NCI-H2196 treated with DMSO at 0.1 percent for 48 hours (cell line): ENCODE results near the gene TNIP1.
A peak's percentile ranks its signal among the peaks of the same experiment; 100 is the strongest.

Source experiments
- DNase-seq: peaks from one replicate; lab custom pipeline; 2025; ENCODE audit not compliant: unreplicated experiment; lab: John Stamatoyannopoulos, UW

The TNIP1 gene

GRCh38 chr5:151023651-151024050 lies 57.2 kb downstream of the TNIP1 start:
- no peak for DNase-seq

- no peak for DNase-seq
Measured at GRCh38 chr5:151023047-151023615, 57.7 kb downstream of the TNIP1 start.

GRCh38 chr5:151022511-151023018 lies 58.3 kb downstream of the TNIP1 start:
- DNase-seq: no peak

- no peak for DNase-seq
Measured at GRCh38 chr5:151021746-151022145, 59.1 kb downstream of the TNIP1 start.

GRCh38 chr5:151020304-151021110 lies 60.3 kb downstream of the TNIP1 start, which contains the start of gene GPX3:
GPX3 (plus strand) TSS chr5:151020591; CDS start chr5:151020655, 64 bp downstream.
- DNase-seq: peak; percentile 43

- DNase-seq: no peak
Measured at GRCh38 chr5:151019331-151019730, 61.5 kb downstream of the TNIP1 start.

GRCh38 chr5:151018846-151019245 lies 62.0 kb downstream of the TNIP1 start:
- DNase-seq: no peak

GRCh38 chr5:151017897-151018296 lies 62.9 kb downstream of the TNIP1 start:
- DNase-seq: no peak

- DNase-seq: no peak
Measured at GRCh38 chr5:151016700-151017099, 64.1 kb downstream of the TNIP1 start.

GRCh38 chr5:151015974-151016587 lies 64.8 kb downstream of the TNIP1 start:
- no peak for DNase-seq

GRCh38 chr5:151014680-151015343 lies 66.0 kb downstream of the TNIP1 start:
- no peak for DNase-seq

- DNase-seq: no peak
Measured at GRCh38 chr5:151012862-151013261, 68.0 kb downstream of the TNIP1 start.

GRCh38 chr5:151008906-151009305 lies 71.9 kb downstream of the TNIP1 start:
- DNase-seq: no peak

- no peak for DNase-seq
Measured at GRCh38 chr5:151008210-151008491, 72.7 kb downstream of the TNIP1 start.

- no peak for DNase-seq
Measured at GRCh38 chr5:151007430-151008209, 73.2 kb downstream of the TNIP1 start.

- no peak for DNase-seq
Measured at GRCh38 chr5:151006704-151007334, 74.0 kb downstream of the TNIP1 start.

GRCh38 chr5:151005950-151006576 lies 74.8 kb downstream of the TNIP1 start:
- no peak for DNase-seq

- no peak for DNase-seq
Measured at GRCh38 chr5:151005187-151005949, 75.5 kb downstream of the TNIP1 start.

- no peak for DNase-seq
Measured at GRCh38 chr5:151004499-151004898, 76.3 kb downstream of the TNIP1 start.
